Measurements from ENCODE around the gene ARNT2.

Gene ARNT2

DNA sequence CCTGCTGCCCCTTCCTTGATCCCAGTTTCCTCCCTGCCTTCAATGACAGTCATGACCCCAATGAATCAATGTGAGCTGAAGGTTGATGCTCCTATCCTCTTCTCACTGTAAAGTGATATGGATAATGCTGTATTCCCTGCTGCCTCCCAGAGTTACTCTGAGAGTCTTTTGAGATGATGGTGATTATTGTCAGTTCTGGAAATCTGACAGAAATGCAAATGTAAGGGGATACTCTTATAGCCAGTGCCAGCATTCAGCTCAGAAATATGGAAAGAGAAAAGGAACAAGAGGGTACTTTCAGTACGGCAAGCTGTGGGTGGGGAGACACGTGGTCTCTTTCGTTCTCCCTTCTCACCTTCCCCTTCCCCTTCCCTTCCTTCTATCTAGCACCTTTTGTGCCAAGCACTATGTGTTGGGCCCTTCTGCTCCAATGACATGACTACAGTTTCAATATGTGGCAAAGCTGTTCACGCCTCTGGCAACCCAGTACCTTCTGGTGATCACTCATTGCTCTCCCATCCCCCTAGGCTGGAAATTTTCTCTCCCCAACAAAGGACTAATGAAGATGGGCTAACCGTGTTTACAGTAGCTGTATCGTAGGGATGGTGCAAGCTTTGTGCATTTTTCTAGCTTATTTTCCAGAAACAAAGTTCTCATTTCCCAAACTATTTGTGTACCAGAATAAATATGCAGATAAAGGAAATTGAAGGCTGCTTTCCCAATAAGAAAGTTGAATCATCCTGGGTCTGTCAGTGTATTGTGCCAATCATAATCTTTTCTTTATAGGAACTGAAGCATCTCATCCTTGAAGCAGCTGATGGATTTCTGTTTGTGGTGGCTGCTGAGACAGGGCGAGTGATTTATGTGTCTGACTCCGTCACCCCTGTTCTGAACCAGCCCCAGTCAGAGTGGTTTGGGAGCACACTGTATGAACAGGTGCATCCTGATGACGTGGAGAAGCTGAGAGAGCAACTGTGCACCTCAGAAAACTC lies 70.3 kb downstream of the ARNT2 start:
- peak overlapping the region in 4 of 11 experiments; percentile 75 to 95 (median 85); a peak in 9 of 22 replicates for H3K27ac ChIP-seq

DNA sequence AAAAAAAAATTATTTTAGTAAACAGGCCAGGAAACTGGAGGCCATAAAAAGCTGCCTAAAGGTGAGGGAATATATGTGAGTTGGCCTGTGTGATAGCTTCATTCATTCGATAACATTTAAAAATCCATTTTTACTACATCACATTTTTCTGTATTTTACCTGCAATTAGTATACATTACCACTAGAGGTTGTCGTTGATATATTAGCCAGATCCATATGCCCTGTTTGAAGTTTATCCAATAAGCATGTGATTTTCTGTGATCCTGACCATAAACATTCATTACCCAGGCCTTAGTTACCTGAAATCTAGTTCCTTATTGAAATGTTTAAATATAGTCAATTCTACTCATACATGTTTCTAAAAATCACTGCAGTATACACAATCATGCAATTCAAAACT lies 71.4 kb downstream of the ARNT2 start:
- no peaks in the 10 kb centered on the region for H4K20me1 ChIP-seq
- H3K9ac ChIP-seq = peak overlapping the region in 2 of 11 experiments; percentile 75 to 82; a peak in 4 of 22 replicates
- H3K4me2 ChIP-seq = peak overlapping the region in 3 of 11 experiments; percentile 79 to 89 (median 85); a peak in 5 of 22 replicates
- no peaks in the 10 kb centered on the region for H3K27me3 ChIP-seq
- TF ChIP-seq Cebpa-rat (IDR thresholded peaks at IDR 0.05) = no peak
- H3K36me3 ChIP-seq = peaks cover 0 to 31% (median 12%) of the 10 kb centered on the region in 11 experiments; a peak in 11 of 22 replicates
- H3K9me3 ChIP-seq (replicated peaks in 1 of 11) = peaks cover 12 to 35% (median 18%) of the 10 kb centered on the region in 11 experiments; a peak in 21 of 22 replicates
- H3K4me1 ChIP-seq = peaks cover 0 to 100% (median 13%) of the 10 kb centered on the region in 10 experiments; a peak in 11 of 20 replicates
- peak overlapping the region in 1 of 10 experiments; percentile 12; a peak in 1 of 20 replicates for H3K4me3 ChIP-seq
- peak overlapping the region in 3 of 11 experiments; percentile 67 to 95 (median 93); a peak in 5 of 22 replicates for H3K27ac ChIP-seq

More for the DNA sequence above, 70.3 kb downstream of the ARNT2 start:
- no peak for TF ChIP-seq Cebpa-rat (IDR thresholded peaks at IDR 0.05)
- Histone ChIP-seq H3K4me2 (peak overlapping the region in 4 of 11 experiments; percentile 75 to 89 (median 82); a peak in 7 of 22 replicates), H3K4me3 (peak overlapping the region in 1 of 10 experiments; percentile 12; a peak in 1 of 20 replicates), H3K9me3 (replicated peaks in 1 of 11) (peaks cover 12 to 30% (median 18%) of the 10 kb centered on the region in 11 experiments; a peak in 21 of 22 replicates), H4K20me1 (no peaks in the 10 kb centered on the region), H3K4me1 (peaks cover 0 to 100% (median 13%) of the 10 kb centered on the region in 10 experiments; a peak in 11 of 20 replicates), H3K36me3 (peaks cover 0 to 37% (median 16%) of the 10 kb centered on the region in 11 experiments; a peak in 11 of 22 replicates), H3K27me3 (no peaks in the 10 kb centered on the region), H3K9ac (peak overlapping the region in 4 of 11 experiments; percentile 39 to 82 (median 78); a peak in 7 of 22 replicates)

DNA sequence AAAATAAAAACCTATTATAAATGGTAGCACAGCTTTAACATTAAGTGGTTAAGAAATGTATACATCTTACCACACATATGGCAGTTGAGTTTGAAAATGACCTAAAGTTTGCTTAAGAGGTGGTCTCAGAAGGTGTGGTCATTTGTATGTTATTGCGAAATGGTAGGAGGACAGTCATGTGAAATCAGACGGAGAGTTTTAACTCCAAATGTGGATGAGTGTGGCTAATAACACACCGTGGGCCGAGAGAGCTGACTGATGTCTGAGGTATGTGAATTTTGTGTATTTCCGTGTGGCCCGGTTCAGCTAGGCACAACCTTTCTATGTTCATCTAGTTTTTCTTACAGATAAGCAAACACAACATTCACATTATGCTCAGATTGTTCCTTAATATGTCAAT lies 71.9 kb downstream of the ARNT2 start:
- Histone ChIP-seq H4K20me1 (no peaks in the 10 kb centered on the region), H3K9ac (no peak overlapping the region), H3K36me3 (peaks cover 0 to 26% (median 10%) of the 10 kb centered on the region in 11 experiments; a peak in 9 of 22 replicates), H3K4me1 (peaks cover 0 to 100% (median 13%) of the 10 kb centered on the region in 10 experiments; a peak in 11 of 20 replicates), H3K4me3 (no peak overlapping the region; a peak in 1 of 20 replicates), H3K4me2 (peak overlapping the region in 2 of 11 experiments; percentile 85 to 89; a peak in 4 of 22 replicates), H3K9me3 (replicated peaks in 1 of 11) (peaks cover 12 to 35% (median 18%) of the 10 kb centered on the region in 11 experiments; a peak in 21 of 22 replicates), H3K27me3 (no peaks in the 10 kb centered on the region), H3K27ac (peak overlapping the region in 3 of 11 experiments; percentile 67 to 95 (median 93); a peak in 5 of 22 replicates)
- TF ChIP-seq Cebpa-rat (IDR thresholded peaks at IDR 0.05) = peak in 5 of 11 experiments; percentile 28 to 74 (median 47); a peak in 6 of 22 replicates

GRCh38 chr15:80478075-80478474 lies 73.9 kb downstream of the ARNT2 start:
- H4K20me1 ChIP-seq = no peaks in the 10 kb centered on the region
- TF ChIP-seq Cebpa-rat (IDR thresholded peaks at IDR 0.05) = no peak
- peaks cover 0 to 84% (median 8%) of the 10 kb centered on the region in 10 experiments; a peak in 11 of 20 replicates for H3K4me1 ChIP-seq
- peak overlapping the region in 3 of 11 experiments; percentile 18 to 95 (median 49); a peak in 5 of 22 replicates for H3K27ac ChIP-seq
- H3K9ac ChIP-seq = no peak overlapping the region
- no peaks in the 10 kb centered on the region for H3K27me3 ChIP-seq
- H3K9me3 ChIP-seq (replicated peaks in 1 of 11) = peaks cover 12 to 35% (median 18%) of the 10 kb centered on the region in 11 experiments; a peak in 21 of 22 replicates
- peak overlapping the region in 4 of 11 experiments; percentile 8 to 85 (median 76); a peak in 6 of 22 replicates for H3K4me2 ChIP-seq
- no peak overlapping the region for H3K4me3 ChIP-seq
- H3K36me3 ChIP-seq = peaks cover 0 to 19% (median 8%) of the 10 kb centered on the region in 11 experiments; a peak in 7 of 22 replicates

DNA sequence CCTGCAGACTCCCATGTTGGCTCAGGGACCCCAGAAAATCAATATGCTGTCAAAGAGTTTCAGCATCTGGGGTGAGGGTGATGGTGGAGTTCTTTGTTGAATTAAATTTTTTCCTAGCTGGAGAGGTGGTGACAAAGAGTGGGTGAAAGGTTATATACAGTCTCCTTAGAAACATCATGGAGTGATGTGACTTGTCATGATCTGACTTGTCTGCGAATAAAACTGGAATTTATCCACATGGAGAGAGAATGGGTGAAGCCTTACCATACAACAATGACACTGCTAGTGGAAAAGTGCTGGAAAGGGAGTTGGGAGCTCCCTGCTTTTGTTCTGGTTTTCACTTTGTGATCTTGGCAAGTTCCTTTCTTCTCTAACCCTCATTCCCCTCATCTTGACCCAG lies 75.0 kb downstream of the ARNT2 start:
- Histone ChIP-seq H3K9ac (no peak overlapping the region), H3K36me3 (peaks cover 0 to 19% (median 9%) of the 10 kb centered on the region in 11 experiments; a peak in 8 of 22 replicates), H3K9me3 (replicated peaks in 1 of 11) (peaks cover 12 to 35% (median 17%) of the 10 kb centered on the region in 11 experiments; a peak in 21 of 22 replicates), H3K4me1 (peaks cover 0 to 81% (median 0%) of the 10 kb centered on the region in 10 experiments; a peak in 9 of 20 replicates), H3K4me2 (peak overlapping the region in 3 of 11 experiments; percentile 69 to 85 (median 82); a peak in 6 of 22 replicates), H3K27ac (peak overlapping the region in 2 of 11 experiments; percentile 49 to 95; a peak in 3 of 22 replicates), H4K20me1 (no peaks in the 10 kb centered on the region), H3K27me3 (no peaks in the 10 kb centered on the region), H3K4me3 (no peak overlapping the region)
- TF ChIP-seq Cebpa-rat (IDR thresholded peaks at IDR 0.05) = no peak

DNA sequence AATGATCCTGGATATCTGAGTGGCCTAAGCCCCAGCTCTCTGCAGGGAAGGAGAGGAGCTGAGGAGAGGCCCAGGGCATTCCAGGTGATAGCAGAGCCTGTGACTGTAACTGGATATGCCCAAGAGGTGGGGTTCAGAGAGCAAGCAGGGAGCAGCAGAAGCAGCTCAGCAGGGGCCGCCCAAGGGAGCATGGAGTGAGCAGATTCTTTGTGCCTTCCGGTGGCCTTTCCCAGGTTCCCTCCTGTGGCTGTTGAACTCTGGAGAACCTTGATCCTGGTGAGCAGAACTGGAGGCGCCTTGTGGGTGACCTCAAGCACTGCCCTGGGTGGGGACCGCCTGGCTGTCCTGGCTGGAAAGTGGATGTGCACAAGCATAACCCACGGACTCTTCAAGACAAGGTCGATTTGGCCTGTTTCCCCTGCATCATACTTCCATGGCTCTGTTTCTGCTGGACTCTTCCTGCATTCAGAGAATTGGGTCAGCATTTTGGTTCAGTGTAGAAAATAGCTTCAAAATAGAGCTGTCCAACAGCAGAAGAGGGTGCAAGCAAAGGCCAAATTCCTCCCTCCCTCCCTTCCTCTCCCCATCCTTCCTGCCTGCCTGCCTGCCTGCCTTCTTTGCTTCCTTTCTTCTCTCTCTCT lies 76.1 kb downstream of the ARNT2 start:
- Histone ChIP-seq H3K9me3 (replicated peaks in 1 of 11) (peaks cover 4 to 35% (median 9%) of the 10 kb centered on the region in 11 experiments; a peak in 21 of 22 replicates), H3K36me3 (peaks cover 0 to 10% (median 5%) of the 10 kb centered on the region in 11 experiments; a peak in 7 of 22 replicates), H3K27ac (peak overlapping the region in 2 of 11 experiments; percentile 12 to 95; a peak in 2 of 22 replicates), H3K9ac (no peak overlapping the region; a peak in 1 of 22 replicates), H3K4me2 (peak overlapping the region in 4 of 11 experiments; percentile 13 to 85 (median 76); a peak in 7 of 22 replicates), H3K4me3 (no peak overlapping the region), H3K27me3 (no peaks in the 10 kb centered on the region), H4K20me1 (no peaks in the 10 kb centered on the region), H3K4me1 (peaks cover 0 to 81% (median 0%) of the 10 kb centered on the region in 10 experiments; a peak in 8 of 20 replicates)
- no peak for TF ChIP-seq Cebpa-rat (IDR thresholded peaks at IDR 0.05)

DNA sequence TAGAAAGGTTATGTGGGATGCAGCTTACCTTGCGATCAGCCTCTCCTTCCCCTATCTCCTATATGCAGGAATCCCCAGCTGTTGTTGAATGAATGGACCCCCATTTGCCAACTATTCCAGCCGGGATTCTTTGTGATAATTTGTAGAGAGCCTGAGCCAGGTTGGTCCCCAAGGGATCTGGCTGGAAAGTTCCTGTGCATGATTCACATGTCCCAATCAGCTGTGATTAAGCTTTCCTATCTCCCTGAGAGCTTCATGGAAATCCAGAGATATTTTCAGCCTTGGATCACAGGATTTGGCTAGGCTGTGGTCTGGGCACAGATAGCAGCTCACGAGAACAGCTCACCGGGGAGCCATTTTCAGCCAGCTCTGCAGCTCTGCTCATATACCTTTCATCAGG lies 76.7 kb downstream of the ARNT2 start:
- Histone ChIP-seq H3K9me3 (replicated peaks in 1 of 11) (peaks cover 0 to 28% (median 4%) of the 10 kb centered on the region in 11 experiments; a peak in 9 of 22 replicates), H3K4me2 (peak overlapping the region in 4 of 11 experiments; percentile 13 to 85 (median 76); a peak in 6 of 22 replicates), H3K9ac (no peak overlapping the region), H3K27ac (no peak overlapping the region; a peak in 1 of 22 replicates), H3K27me3 (no peaks in the 10 kb centered on the region), H4K20me1 (no peaks in the 10 kb centered on the region), H3K4me3 (no peak overlapping the region), H3K4me1 (peaks cover 0 to 81% (median 0%) of the 10 kb centered on the region in 10 experiments; a peak in 8 of 20 replicates), H3K36me3 (peaks cover 0 to 10% (median 4%) of the 10 kb centered on the region in 11 experiments; a peak in 6 of 22 replicates)
- TF ChIP-seq Cebpa-rat (IDR thresholded peaks at IDR 0.05) = no peak

All from BLaER1 treated with 17β-estradiol and CSF1 and Interleukin-3, amounts not matched to agents 10 nM and 100 nM (cell line).